ENCODE results near the gene SLC5A4.
A peak's percentile ranks its signal among the peaks of the same experiment; 100 is the strongest.
"Not testable (repeated sequence)": the region's sequence is repeated elsewhere in the genome, so short reads cannot be mapped to it uniquely, and the experiment has no call there.

SLC5A4 gene

DNA sequence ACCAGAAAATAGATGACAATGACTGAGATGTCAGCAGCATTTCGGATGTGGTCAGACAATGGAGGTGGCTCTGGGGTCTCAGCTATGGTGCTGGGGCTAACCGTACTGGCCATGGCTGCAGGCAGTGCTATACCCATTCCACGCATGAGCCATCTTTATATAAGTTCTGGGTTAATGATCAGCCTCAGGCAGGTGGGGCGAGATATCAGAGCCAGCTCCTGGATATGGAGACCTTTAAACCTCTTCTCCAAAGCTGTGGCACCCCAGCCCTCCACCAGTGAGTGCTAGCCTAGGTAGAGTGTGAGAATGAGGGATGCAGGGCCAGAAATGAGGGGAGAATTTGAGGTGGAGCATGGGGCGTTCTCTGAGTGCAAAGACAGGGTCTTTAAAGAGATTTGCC is at the start of gene SLC5A4:
TSS of gene SLC5A4 (minus strand) at position 131 of the 400 bp plus-strand sequence. CDS start at position 113, 18 bp downstream.
- no peak within 1 kb of the TSS for H3K4me3 ChIP-seq (replicated peaks in 1 of 2; ENCODE audit: low read depth in 2 of 2, low read length in 2 of 2)
- DNase-seq (ENCODE audit: low read depth in 2 of 2) = no peak
- TF ChIP-seq, protein P1, sequence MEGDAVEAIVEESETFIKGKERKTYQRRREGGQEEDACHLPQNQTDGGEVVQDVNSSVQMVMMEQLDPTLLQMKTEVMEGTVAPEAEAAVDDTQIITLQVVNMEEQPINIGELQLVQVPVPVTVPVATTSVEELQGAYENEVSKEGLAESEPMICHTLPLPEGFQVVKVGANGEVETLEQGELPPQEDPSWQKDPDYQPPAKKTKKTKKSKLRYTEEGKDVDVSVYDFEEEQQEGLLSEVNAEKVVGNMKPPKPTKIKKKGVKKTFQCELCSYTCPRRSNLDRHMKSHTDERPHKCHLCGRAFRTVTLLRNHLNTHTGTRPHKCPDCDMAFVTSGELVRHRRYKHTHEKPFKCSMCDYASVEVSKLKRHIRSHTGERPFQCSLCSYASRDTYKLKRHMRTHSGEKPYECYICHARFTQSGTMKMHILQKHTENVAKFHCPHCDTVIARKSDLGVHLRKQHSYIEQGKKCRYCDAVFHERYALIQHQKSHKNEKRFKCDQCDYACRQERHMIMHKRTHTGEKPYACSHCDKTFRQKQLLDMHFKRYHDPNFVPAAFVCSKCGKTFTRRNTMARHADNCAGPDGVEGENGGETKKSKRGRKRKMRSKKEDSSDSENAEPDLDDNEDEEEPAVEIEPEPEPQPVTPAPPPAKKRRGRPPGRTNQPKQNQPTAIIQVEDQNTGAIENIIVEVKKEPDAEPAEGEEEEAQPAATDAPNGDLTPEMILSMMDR (IDR thresholded peaks at IDR 0.05; ENCODE audit: low read depth, low read length) = no peak

DNA sequence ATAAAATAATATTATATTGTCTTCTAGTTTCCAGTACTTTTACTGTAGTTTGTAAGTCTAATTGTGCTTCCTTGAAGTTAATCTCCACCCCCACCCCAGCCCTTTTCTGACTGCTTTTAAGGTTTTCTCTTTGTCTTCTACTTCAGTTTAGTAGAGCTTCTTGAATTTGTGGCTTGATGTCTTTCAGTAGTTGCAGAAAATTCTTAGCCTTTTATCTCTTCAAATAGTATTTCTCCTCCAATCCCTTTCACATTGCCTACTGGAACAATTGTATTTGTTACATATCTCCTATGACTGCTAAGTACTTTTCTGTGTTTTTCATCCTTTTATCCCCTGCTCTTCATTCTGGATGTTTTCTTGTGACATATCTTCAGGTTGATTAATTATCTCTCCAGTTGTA is 38.8 kb upstream of the SLC5A4 start:
- DNase-seq (ENCODE audit: low read depth in 2 of 2); H3K4me3 ChIP-seq (replicated peaks in 1 of 2; ENCODE audit: low read depth in 2 of 2, low read length in 2 of 2): not testable (repeated sequence)

DNA sequence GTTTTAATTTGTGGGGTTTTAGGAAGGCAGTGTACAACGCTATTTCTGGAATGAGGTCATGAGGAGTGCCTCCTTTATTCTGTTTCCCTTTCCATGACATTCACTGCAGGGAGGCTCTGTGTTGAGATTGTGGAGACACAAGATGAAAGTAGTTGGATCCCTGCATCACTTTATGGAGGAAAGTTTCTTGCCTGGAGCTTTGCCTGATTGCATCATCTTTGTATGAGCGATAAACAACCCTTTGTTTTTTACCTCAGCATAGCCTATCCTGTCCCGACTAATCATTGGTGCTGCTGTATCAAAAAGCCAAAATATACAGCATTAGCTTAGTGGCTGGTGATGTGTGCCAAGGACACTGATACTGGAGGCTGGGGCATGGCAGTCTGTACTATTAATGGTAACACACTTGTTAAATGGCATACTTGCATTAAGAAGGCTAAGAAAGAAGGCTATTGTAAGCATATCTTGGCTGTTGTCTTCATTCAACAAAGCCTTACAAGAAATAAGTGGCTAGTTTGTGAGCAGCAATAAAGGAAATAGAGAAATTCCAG is 31.2 kb upstream of the SLC5A4 start:
- TF ChIP-seq, protein P1 (IDR thresholded peaks at IDR 0.05; ENCODE audit: low read depth, low read length) = no peak
- H3K4me3 ChIP-seq (replicated peaks in 1 of 2; ENCODE audit: low read depth in 2 of 2, low read length in 2 of 2) = no peak overlapping the region
- DNase-seq (ENCODE audit: low read depth in 2 of 2) = no peak

DNA sequence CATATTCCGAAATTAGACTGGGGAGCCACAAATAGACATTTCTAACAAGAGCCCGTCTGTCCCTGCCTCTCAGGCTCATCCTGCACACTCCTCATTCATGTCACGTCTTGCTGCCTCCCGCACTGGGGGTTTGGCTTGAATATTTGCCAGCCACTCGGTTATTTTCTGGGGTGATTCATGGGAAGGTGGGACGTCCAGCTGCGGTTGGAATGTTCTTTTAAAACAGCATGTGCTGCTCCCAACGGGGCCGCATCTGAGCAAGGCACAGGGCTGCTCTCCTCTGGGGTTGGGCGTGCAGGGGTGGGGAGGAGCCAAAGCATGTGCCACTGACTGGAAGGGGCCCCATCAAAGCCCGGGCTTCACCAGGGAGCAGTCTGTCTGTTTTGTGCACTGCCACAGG is 25.9 kb upstream of the SLC5A4 start:
- TF ChIP-seq, protein P1 (IDR thresholded peaks at IDR 0.05; ENCODE audit: low read depth, low read length) = no peak
- no peak overlapping the region for H3K4me3 ChIP-seq (replicated peaks in 1 of 2; ENCODE audit: low read depth in 2 of 2, low read length in 2 of 2)
- DNase-seq (ENCODE audit: low read depth in 2 of 2) = peak; percentile 14 to 66

DNA sequence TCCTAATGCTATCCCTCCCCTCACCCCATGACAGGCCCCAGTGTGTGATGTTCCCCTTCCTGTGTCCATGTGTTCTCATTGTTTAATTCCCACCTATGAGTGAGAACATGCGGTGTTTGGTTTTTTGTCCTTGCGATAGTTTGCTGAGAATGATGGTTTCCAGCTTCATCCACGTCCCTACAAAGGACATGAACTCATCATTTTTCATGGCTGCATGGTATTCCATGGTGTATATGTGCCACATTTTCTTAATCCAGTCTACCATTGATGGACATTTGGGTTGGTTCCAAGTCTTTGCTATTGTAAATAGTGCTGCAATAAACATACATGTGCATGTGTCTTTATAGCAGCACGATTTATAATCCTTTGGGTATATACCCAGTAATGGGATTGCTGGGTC is 20.2 kb upstream of the SLC5A4 start:
- H3K4me3 ChIP-seq (replicated peaks in 1 of 2; ENCODE audit: low read depth in 2 of 2, low read length in 2 of 2); DNase-seq (ENCODE audit: low read depth in 2 of 2): not testable (repeated sequence)

DNA sequence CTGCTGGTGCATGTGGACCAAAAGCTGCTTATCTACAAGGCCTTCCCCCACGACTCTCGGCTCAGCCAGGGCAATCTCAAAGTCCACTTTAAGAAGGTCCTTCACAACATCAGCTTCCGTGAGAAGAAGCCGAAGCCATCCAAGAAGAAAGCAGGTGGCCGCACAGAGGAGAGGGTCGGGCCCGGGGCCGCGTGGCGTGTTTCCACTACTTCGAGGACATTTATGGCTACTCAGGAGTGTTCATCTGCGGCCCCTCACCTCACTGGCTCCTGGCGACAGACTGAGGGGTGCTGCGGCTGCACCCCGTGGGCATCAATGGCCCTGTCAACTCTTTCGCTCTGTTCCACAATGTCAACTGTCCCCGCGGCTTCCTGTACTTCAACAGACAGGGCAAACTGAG is 16.2 kb upstream of the SLC5A4 start:
- TF ChIP-seq, protein P1 (IDR thresholded peaks at IDR 0.05; ENCODE audit: low read depth, low read length) = no peak
- no peak for DNase-seq (ENCODE audit: low read depth in 2 of 2)
- H3K4me3 ChIP-seq (replicated peaks in 1 of 2; ENCODE audit: low read depth in 2 of 2, low read length in 2 of 2) = no peak overlapping the region

DNA sequence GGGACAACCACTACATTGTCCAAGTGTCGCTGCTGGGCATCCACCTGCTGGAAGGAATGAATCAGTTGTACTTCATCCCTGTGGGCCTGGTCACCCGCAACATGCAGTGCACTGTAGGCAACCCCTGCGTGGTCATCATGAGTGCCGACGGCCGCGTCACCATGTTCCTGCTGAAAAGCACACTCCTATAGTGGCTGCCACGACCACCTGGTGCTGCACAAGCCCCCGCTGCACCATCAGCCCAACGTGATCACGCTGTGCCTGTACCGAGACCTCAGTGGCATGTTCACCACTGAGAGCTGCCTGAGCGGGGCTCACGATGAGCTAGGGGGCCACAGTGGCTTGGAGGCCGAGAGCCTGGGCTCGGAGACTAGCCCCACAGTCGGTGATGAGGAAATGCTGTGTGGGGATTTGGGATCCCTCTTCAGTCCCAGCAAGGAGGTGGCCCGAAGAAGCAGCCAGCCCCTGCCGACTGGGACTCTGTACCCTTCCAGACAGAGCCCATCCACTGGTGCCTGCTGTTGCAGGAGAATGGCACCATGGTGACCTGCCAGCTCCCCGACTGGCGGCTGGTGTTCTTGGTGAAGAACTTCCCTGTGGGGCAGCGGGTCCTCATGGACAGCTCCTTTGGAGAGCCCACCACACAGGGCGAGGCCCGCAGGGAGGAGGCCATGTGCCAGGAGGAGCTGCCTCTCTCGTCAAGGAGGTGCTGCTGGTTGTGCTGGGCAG is 15.7 kb upstream of the SLC5A4 start:
- TF ChIP-seq, protein P1 (IDR thresholded peaks at IDR 0.05; ENCODE audit: low read depth, low read length) = no peak
- DNase-seq (ENCODE audit: low read depth in 2 of 2) = no peak
- no peak overlapping the region for H3K4me3 ChIP-seq (replicated peaks in 1 of 2; ENCODE audit: low read depth in 2 of 2, low read length in 2 of 2)

DNA sequence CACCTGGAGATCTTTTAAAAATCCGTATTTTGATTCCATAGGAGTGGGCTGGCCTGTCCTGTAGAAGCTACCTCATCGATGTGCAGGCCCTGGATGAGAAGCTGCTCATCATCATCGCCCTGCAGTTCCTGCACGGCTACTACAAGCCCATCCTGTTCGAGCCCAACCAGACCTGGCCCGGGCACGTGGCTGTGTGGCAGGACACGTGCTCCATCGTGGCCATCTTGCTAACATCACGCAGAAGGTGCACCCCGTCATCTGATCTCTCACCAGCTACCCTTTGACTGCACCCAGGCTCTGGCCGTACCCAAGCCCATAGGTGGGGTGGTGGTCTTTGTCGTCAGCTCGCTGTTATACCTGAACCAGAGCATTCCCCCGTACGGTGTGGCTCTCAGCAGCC is 14.2 kb upstream of the SLC5A4 start:
- no peak overlapping the region for H3K4me3 ChIP-seq (replicated peaks in 1 of 2; ENCODE audit: low read depth in 2 of 2, low read length in 2 of 2)
- DNase-seq (ENCODE audit: low read depth in 2 of 2) = no peak
- TF ChIP-seq, protein P1 (IDR thresholded peaks at IDR 0.05; ENCODE audit: low read depth, low read length) = no peak

Measured in cardiac fibroblast (primary cell).